LNCAP (cell line): Measurements from ENCODE around the gene IL17RA.

Source experiments
- TF ChIP-seq, protein P1 (sequence below): fragments of 450-650 bp; IDR thresholded peaks from 2 replicates; pipeline ENCODE4 v1.5.1; 2017; ENCODE audit warnings: mild to moderate bottlenecking

Gene IL17RA

DNA sequence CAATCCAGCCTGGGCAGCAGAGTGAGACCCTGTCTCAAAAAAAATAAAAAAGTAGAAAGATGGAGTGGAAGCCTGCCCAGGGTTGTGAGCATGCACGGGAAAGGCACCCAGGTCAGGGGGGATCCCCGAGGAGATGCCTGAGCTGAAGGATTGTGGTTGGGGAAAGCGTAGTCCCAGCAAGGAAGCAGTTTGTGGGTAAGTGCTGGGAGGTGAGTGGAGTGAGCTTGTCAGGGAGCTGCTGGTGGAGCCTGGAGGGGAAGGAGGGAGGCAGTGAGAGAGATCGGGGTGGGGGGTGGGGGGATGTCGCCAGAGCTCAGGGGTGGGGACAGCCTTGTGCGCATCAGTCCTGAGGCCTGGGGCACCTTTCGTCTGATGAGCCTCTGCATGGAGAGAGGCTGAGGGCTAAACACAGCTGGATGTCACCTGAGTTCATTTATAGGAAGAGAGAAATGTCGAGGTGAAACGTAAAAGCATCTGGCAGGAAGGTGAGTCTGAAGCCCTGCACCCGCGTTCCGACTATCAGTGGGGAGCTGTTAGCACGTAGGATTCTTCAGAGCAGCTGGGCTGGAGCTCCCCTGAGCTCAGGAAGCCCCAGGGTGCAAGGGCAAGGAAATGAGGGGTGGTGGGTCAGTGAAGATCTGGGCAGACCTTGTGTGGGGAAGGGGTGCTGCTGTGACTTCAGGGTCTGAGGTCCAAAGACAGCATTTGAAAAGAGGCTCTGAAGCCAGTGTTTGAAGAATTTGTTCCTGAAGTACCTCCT is 26.2 kb downstream of the IL17RA start:
- TF ChIP-seq, protein P1, sequence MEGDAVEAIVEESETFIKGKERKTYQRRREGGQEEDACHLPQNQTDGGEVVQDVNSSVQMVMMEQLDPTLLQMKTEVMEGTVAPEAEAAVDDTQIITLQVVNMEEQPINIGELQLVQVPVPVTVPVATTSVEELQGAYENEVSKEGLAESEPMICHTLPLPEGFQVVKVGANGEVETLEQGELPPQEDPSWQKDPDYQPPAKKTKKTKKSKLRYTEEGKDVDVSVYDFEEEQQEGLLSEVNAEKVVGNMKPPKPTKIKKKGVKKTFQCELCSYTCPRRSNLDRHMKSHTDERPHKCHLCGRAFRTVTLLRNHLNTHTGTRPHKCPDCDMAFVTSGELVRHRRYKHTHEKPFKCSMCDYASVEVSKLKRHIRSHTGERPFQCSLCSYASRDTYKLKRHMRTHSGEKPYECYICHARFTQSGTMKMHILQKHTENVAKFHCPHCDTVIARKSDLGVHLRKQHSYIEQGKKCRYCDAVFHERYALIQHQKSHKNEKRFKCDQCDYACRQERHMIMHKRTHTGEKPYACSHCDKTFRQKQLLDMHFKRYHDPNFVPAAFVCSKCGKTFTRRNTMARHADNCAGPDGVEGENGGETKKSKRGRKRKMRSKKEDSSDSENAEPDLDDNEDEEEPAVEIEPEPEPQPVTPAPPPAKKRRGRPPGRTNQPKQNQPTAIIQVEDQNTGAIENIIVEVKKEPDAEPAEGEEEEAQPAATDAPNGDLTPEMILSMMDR: no peak

DNA sequence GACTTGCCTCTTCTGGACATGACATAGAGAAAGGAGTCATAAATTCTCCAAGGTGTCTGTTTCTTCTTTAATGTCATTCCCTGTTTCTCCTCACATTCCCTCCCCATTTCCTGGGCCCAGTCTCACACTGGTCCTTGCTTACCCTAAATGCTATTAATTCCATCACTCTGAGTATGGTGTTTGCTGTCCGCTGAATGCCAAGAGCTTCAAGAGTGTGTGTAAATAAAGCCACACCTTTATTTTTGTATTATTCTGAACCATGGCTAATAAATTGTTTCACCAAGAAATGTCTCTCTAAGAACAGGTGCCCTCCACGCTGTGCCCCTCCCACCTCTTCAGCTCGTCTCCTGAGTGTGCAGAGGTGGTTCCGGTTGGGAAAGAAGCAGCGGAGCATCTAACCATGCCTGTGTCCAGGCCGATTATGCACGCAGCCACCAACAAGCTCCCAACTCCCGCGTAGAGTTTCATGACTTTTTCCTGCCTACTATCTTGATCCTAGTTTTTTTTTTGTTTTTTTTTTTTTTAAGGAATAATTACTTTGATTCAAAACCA is 27.8 kb downstream of the IL17RA start:
- TF ChIP-seq, protein P1: no peak

DNA sequence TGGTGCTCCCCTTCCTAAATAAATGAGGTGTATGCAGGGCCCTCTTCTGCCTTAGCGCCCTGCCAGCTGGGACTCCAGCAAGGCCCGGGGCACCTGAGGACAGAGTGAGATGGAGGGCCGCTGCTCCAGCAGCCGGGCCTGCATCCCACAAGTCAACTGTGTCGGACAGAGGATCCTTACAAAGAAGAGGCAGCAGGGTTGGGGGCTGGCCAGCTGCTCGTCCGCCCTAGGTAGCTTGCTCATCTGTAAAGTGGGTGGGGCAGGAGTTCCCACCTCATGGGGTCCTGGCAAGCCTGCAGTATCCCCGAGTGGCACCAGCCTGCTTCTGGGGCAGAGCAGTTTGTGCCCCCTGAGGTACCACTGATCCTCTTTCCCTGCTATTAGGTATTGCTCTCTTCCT is 28.8 kb downstream of the IL17RA start:
- TF ChIP-seq, protein P1: no peak

DNA sequence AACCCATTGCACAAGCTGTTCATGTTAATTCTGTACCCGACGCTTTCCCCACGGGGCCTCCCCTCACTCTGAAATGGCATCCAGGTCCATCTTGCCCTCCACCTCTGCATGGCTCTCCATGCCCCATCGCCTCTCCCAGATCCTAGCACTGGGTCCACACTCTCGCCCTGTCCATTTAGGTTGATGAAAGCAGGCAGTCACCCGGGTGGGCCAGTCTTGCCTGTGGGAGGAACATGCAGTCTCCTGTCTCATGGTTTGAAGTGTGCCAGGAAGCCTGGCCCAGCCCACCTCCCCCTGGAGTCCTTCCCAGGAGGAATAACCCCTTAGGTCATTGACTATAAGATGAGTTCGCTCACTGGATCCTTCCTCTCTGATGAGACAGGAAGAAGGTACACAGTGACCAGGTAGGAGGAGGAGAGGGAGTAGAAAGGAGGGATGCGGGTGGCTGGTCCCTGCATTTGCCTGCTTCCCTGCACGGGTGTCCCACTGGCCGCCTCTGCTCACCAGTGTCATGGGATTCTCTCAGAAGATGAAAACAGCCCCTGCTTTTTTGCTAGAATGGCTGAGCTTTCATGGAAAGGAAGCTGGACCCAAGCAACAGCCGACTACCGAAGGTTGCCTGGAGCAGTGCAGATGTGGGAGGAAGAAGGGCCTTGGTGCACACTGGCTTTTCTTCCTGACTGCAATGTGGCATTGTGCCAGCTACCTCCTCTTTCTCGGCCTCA is 29.5 kb downstream of the IL17RA start:
- TF ChIP-seq, protein P1: no peak

DNA sequence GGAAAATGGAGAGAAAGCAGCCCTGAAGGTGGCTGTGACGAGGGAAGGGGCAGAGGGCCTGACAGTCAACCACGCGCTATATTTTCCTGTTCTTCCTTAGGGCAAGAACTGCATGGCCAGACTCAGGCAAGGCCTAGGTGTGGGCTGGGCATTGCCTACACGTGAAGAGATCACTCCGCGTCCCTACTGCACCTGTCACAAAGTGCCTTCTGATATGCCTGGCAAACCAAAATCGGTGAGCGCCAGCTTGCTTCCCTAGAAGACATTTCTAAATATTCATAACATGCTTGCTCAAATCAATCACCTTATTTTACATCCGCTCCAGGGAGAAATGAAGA is 30.1 kb downstream of the IL17RA start:
- TF ChIP-seq, protein P1: no peak

DNA sequence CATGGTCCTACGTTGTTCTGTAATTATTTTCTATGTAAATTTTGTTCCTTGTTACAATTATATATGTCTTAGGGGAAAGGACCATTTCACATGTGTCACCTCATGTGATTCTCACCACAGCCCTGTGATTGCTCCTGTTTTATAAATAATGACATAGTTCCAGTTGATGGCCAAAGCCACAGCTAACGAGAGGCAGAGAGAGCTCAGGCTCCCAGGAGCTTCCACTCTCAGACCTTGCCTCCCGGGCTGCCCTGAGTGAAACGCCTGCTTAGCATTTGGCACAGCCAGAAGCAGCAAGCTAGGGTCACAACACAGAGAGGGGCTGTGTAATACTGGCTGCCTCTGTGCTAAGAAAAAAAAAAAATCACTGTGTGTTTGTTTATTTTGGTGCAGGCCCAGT is 30.4 kb downstream of the IL17RA start:
- TF ChIP-seq, protein P1: no peak

DNA sequence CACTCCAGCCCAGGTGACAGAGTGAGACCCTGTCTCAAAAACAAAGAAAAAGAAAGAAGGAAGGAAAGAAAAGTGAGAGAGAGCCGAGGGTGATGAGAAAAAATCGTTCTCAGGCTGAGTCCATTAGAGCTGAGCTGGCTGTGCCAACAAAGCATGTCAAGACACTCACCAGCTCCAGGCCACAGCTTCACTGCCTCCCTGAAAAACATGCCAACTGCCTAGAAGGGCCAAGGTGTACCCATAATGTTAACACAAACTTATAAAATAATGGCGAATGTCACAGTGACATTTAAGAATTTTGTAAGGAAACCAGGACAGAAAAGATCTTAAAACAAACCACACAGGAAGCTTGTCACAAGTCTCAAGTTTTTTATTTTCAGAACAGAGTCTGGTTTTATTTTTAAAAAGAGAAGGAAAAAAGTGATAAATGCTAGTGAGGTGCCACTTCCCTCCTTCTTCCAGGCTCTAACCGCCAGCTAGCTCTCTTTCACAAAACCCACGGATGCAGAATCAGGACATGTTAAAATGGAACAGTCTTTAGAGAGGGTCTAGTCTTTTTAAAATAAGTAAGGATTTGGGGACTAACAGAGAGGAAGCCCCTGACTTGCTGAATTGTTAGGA is 31.3 kb downstream of the IL17RA start:
- TF ChIP-seq, protein P1: no peak
